ENCODE results near the gene TBX10. TPM values are rescaled to one million over a fixed set of nuclear protein-coding genes. Genes with fewer than 3 reads are reported as not detected.

The TBX10 gene
- total RNA-seq, 1 experiment from 2014 or later, result not detected

DNA sequence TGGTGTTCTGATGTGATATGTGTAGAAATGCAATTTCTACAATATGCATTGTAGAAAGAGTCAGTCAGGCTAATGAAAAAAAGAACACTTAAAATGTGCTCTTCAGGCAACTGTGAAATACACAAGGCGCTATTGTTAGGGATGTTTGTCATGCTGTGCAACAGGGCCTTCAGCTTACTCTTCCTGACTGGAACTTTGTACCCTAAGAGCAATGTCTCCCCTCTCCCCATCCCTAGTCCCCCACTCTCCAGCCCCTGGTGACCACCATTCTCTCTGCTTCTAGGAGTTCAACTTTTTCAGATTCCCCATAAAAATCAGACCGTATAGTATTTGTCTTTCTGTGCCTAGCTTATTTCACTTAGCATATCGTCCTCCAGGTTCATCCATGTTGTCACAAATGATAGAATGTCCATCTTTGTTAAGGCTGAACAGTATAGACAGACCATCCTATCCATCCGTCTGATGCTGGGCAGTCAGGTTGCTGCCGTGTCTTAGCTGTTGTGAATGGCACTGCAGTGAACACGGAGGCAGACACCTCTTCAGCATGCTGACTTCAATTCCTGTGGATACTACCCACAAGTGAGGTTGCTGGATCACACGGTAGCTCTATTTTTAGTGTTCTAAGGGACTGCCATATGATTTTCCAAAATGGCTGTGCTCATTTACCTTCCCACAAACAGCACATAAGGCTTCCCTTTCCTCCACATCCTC, 22.2 kb downstream of the TBX10 start:
- ChIA-PET POLR2A (no interaction called here), CTCF (no interaction called here)
- Histone ChIP-seq H3K27ac (ENCODE audit: low read length) (no peak overlapping the region), H3K4me1 (ENCODE audit: control insufficient read depth, insufficient read depth, low read length) (peaks cover 11% of the 10 kb centered on the region), H3K27me3 (ENCODE audit: control insufficient read depth, insufficient read depth, low read length) (no peaks in the 10 kb centered on the region), H3K9me3 (ENCODE audit: control insufficient read depth, insufficient read depth, low read depth, low read length) (no peaks in the 10 kb centered on the region), H3K4me3 (ENCODE audit: low read depth in 2 of 2, low read length in 2 of 2) (no peak overlapping the region), H3K36me3 (ENCODE audit: control insufficient read depth, insufficient read depth, low read length) (no peaks in the 10 kb centered on the region)
- intact Hi-C loops (cut with micrococcal nuclease; ENCODE audit: unreplicated experiment) (no loop called here), in situ Hi-C loops (cut with HindIII; ENCODE audit: low pct_unique_long_range_greater_than_20kb, low sequenced_read_pairs) (no loop called here)
- TF ChIP-seq, protein P1, sequence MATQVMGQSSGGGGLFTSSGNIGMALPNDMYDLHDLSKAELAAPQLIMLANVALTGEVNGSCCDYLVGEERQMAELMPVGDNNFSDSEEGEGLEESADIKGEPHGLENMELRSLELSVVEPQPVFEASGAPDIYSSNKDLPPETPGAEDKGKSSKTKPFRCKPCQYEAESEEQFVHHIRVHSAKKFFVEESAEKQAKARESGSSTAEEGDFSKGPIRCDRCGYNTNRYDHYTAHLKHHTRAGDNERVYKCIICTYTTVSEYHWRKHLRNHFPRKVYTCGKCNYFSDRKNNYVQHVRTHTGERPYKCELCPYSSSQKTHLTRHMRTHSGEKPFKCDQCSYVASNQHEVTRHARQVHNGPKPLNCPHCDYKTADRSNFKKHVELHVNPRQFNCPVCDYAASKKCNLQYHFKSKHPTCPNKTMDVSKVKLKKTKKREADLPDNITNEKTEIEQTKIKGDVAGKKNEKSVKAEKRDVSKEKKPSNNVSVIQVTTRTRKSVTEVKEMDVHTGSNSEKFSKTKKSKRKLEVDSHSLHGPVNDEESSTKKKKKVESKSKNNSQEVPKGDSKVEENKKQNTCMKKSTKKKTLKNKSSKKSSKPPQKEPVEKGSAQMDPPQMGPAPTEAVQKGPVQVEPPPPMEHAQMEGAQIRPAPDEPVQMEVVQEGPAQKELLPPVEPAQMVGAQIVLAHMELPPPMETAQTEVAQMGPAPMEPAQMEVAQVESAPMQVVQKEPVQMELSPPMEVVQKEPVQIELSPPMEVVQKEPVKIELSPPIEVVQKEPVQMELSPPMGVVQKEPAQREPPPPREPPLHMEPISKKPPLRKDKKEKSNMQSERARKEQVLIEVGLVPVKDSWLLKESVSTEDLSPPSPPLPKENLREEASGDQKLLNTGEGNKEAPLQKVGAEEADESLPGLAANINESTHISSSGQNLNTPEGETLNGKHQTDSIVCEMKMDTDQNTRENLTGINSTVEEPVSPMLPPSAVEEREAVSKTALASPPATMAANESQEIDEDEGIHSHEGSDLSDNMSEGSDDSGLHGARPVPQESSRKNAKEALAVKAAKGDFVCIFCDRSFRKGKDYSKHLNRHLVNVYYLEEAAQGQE (IDR thresholded peaks at IDR 0.05; ENCODE audit: insufficient read depth in 1 of 2, low read depth in 2 of 2, low read length in 1 of 2), result no peak
- TF ChIP-seq, protein P2, sequence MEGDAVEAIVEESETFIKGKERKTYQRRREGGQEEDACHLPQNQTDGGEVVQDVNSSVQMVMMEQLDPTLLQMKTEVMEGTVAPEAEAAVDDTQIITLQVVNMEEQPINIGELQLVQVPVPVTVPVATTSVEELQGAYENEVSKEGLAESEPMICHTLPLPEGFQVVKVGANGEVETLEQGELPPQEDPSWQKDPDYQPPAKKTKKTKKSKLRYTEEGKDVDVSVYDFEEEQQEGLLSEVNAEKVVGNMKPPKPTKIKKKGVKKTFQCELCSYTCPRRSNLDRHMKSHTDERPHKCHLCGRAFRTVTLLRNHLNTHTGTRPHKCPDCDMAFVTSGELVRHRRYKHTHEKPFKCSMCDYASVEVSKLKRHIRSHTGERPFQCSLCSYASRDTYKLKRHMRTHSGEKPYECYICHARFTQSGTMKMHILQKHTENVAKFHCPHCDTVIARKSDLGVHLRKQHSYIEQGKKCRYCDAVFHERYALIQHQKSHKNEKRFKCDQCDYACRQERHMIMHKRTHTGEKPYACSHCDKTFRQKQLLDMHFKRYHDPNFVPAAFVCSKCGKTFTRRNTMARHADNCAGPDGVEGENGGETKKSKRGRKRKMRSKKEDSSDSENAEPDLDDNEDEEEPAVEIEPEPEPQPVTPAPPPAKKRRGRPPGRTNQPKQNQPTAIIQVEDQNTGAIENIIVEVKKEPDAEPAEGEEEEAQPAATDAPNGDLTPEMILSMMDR (IDR thresholded peaks at IDR 0.05), result no peak
- TF ChIP-seq SIN3A (IDR thresholded peaks at IDR 0.05; ENCODE audit: borderline replicate concordance, insufficient read depth, low read depth, low read length) (no peak), POLR2AphosphoS5 (IDR thresholded peaks at IDR 0.05; ENCODE audit: low read depth, low read length) (no peak), TCF7L2 (IDR thresholded peaks at IDR 0.05; ENCODE audit: low read depth, low read length) (no peak)
- ATAC-seq, result no peak
- no peak for DNase-seq (ENCODE audit: low read depth, low spot score)
- no TSS peak for BruUV-seq (replicated peaks)

DNA sequence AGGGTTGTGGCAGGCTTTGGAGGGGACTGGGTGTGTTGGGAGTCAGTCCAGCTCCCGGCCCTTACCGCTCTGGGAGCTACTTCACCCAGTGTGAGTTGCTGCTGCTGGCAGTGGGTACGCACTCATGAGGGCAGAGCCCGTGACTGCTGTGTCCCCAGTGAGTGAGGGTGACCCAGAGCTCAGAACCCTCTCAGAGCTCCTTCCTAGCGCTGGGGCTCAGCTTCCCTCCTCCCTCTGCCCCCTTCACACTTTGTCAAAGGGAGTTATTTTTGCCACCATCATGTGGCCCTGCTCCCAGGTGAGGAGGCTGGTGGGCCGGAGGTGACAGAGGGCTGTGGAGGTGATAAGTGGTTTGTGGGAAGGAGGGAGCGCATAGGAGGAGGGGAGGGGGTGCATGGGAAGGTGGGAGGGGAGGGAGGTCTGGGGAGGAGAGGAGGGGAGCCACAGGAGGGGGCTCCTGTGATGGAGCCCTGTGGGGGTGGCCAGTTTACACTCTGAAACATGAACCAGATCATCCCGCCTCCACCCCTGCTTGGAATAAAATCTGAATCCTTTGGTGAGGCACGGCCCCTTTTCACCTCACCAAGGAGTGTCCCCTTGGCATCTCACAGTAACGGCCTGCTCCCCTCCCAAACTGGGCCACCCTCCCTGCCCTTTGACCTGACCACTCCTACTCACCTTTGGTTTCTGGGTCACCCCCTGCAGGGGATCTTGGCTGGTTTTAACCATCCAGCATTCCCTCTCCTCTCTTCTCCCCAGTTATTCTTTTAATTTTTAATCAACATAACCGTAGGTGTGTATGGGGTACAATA, 22.9 kb downstream of the TBX10 start:
- BruUV-seq (replicated peaks), result no TSS peak
- POLR2A ChIA-PET, result no interaction called here
- Histone ChIP-seq H3K9me3 (ENCODE audit: control insufficient read depth, insufficient read depth, low read depth, low read length) (no peaks in the 10 kb centered on the region), H3K4me1 (ENCODE audit: control insufficient read depth, insufficient read depth, low read length) (peaks cover 11% of the 10 kb centered on the region), H3K27ac (ENCODE audit: low read length) (no peak overlapping the region), H3K4me3 (ENCODE audit: low read depth in 2 of 2, low read length in 2 of 2) (no peak overlapping the region), H3K27me3 (ENCODE audit: control insufficient read depth, insufficient read depth, low read length) (no peaks in the 10 kb centered on the region), H3K36me3 (ENCODE audit: control insufficient read depth, insufficient read depth, low read length) (no peaks in the 10 kb centered on the region)
- in situ Hi-C loops (cut with HindIII; ENCODE audit: low pct_unique_long_range_greater_than_20kb, low sequenced_read_pairs), result no loop called here
- TF ChIP-seq SIN3A (IDR thresholded peaks at IDR 0.05; ENCODE audit: borderline replicate concordance, insufficient read depth, low read depth, low read length) (no peak), POLR2AphosphoS5 (IDR thresholded peaks at IDR 0.05; ENCODE audit: low read depth, low read length) (no peak), TCF7L2 (IDR thresholded peaks at IDR 0.05; ENCODE audit: low read depth, low read length) (no peak)
- TF ChIP-seq, protein P2 (IDR thresholded peaks at IDR 0.05), result no peak
- TF ChIP-seq, protein P1 (IDR thresholded peaks at IDR 0.05; ENCODE audit: insufficient read depth in 1 of 2, low read depth in 2 of 2, low read length in 1 of 2), result no peak
- DNase-seq (ENCODE audit: low read depth, low spot score), result no peak
- ATAC-seq, result no peak
- intact Hi-C loops (cut with micrococcal nuclease; ENCODE audit: unreplicated experiment), result no loop called here
- CTCF ChIA-PET, result no interaction called here
